A549 (cell line): Measurements from ENCODE around the gene CCDC183. TPM values are rescaled to one million over a fixed set of nuclear protein-coding genes. Genes with fewer than 3 reads are reported as not detected.
"Not testable (repeated sequence)": the region's sequence is repeated elsewhere in the genome, so short reads cannot be mapped to it uniquely, and the experiment has no call there.

Experiments used
- ATAC-seq, 2 experiments: fragments of 200-7000 bp in 1 of 2; fragments of >200 bp in 1 of 2; cut with Nextera tagmentation in 1 of 2; cut with Tn5 transposase in 1 of 2; 3 replicates each; pipeline versions ENCODE4 v1.8.0 to v1.9.1; 2018 to 2020; ENCODE audit warnings: mild to moderate bottlenecking in 1 of 2, moderate library complexity in 1 of 2
- CTCF ChIA-PET: fragments of 300-600 bp; sonication (Branson Sonifier 250); formaldehyde crosslinking; extraction: SDS; loops from one replicate; lab custom pipeline; 2021; ENCODE audit warnings: antibody characterized with exemption, inconsistent platforms; lab: Yijun Ruan, JAX
- POLR2A ChIA-PET: fragments of 350-600 bp; formaldehyde crosslinking; extraction: SDS; loops from one replicate; lab custom pipeline; 2021; ENCODE audit warnings: antibody characterized with exemption, inconsistent platforms; lab: Yijun Ruan, JAX
- DNase-seq, 2 experiments: peaks; one replicate each; pipeline versions ENCODE4 v3.0.0 to v3.0.0-alpha.2; 2011 to 2016; ENCODE audit warnings: low read depth in 1 of 2, low spot score in 1 of 2
- FAIRE-seq: peaks from 2 replicates; lab custom pipeline; 2011; peaks lifted over from hg19 to GRCh38; lab: Jason Lieb, UNC
- H3K27ac ChIP-seq, 2 experiments: fragments of >200 bp; sonication (Bioruptor Twin); formaldehyde crosslinking; 3 replicates each; pipeline ENCODE4 v1.5.1; 2016 to 2017
- H3K4me1 ChIP-seq: fragments of >200 bp; sonication (Bioruptor Twin); formaldehyde crosslinking; 3 replicates; pipeline ENCODE4 v1.6.1; 2016
- H3K4me2 ChIP-seq: fragments of >200 bp; sonication (Bioruptor Twin); formaldehyde crosslinking; 3 replicates; pipeline ENCODE4 v1.6.1; 2016
- H3K4me3 ChIP-seq: fragments of >200 bp; sonication (Bioruptor Twin); formaldehyde crosslinking; 3 replicates; pipeline ENCODE4 v1.5.1; 2016
- H3K9me3 ChIP-seq: fragments of >200 bp; sonication (Bioruptor Twin); formaldehyde crosslinking; 3 replicates; pipeline ENCODE4 v1.6.1; 2016
- JUN ChIP-seq, 2 experiments: fragments of >200 bp; sonication (Bioruptor Twin); formaldehyde crosslinking; IDR thresholded peaks; 2 replicates in 1 of 2; 3 replicates in 1 of 2; pipeline ENCODE4 v1.6.1; 2016 to 2017
- MAZ ChIP-seq: fragments of 150-350 bp; IDR thresholded peaks from 2 replicates; pipeline ENCODE4 v1.6.1; 2014; ENCODE audit warnings: antibody characterized with exemption, low read depth, low read length, borderline replicate concordance
- RAD21 ChIP-seq, 2 experiments: fragments of >200 bp in 1 of 2; sonication (Bioruptor Twin) in 1 of 2; formaldehyde crosslinking in 1 of 2; IDR thresholded peaks in 1 of 2; conservative IDR thresholded peaks in 1 of 2; 2 replicates in 1 of 2; 3 replicates in 1 of 2; pipeline ENCODE4 v1.6.1; 2012 to 2018; ENCODE audit warnings: inconsistent platforms in 1 of 2
- SMC3 ChIP-seq: fragments of >200 bp; sonication (Bioruptor Twin); formaldehyde crosslinking; IDR thresholded peaks from 3 replicates; pipeline ENCODE4 v1.6.1; 2018; ENCODE audit warnings: inconsistent platforms
- TFCP2L1 ChIP-seq: fragments of 250-450 bp; sonication (Bioruptor Pico); IDR thresholded peaks from 2 replicates; pipeline ENCODE4 v1.5.0; 2021; ENCODE audit warnings: mild to moderate bottlenecking
- WGBS: methylation state at CpG from one replicate; pipeline ENCODE4 v1.1.6; 2017; ENCODE audit errors: missing lambda C conversion rate; 5-methylcytosine and 5-hydroxymethylcytosine counted together
- polyA plus RNA-seq, 4 experiments: library from polyadenylated mRNA; depleted of rRNA in 3 of 4; stranded (reverse); fragments of >200 nt; fragmentation: RNase III in 1 of 4; extraction: RNeasy Plus Mini Kit Qiagen cat#74134 plus additional on column Dnase treatment in 1 of 4; gene quantifications; 2 replicates in 3 of 4; 3 replicates in 1 of 4; pipeline ENCODE4 v1.2.3, GENCODE V29; 2011 to 2017
- TF ChIP-seq, protein P1 (sequence below): fragments of >200 bp; sonication (Bioruptor Twin); formaldehyde crosslinking; IDR thresholded peaks from 3 replicates; pipeline ENCODE4 v1.5.1; 2016
- TF ChIP-seq, protein P2 (sequence below): IDR thresholded peaks from 2 replicates; pipeline ENCODE4 v1.6.1; 2012; ENCODE audit warnings: low read depth, borderline replicate concordance
- TF ChIP-seq, protein P3 (sequence below): IDR thresholded peaks from 2 replicates; pipeline ENCODE4 v1.6.1; 2012
- TF ChIP-seq, protein P4 (sequence below): IDR thresholded peaks from 2 replicates; pipeline ENCODE4 v1.6.1; 2012

The CCDC183 gene
- polyA plus RNA-seq, 2 of the 4 experiments (the other 2 are of a cell fraction) = 0.90 to 1.4 TPM

DNA sequence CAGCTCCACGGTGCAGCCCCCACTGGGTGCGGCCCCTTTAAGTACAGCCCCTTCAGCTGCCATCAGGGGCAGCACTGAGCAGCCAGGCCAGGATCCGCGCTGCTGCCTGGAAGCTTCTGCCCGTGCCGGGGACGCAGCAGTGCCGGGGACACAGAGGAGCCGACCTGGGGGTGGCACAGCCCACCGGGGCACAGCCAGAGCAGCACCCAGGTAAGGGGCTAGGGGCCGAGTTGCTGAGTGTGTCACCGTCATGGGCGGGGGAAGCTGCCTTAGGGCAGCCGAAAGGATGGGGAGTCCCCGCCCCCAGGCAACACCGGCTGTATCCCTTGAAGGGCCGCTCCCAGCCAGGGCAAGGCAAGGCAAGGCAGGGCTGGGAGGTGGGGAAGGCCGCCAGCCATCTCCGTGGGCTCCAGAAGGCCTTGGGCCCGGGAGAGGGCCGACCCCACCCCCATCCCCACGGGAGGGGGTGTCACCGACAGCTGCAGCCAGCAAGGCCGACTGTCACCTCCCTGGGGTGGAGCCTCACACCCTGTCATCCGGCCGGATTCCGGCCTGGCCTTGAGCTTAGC lies 46.3 kb downstream of the CCDC183 start, which contains the start of gene AJM1:
AJM1 (plus strand) TSS at position 99 of the 569 bp plus-strand sequence. CDS start 1,937 bp downstream, outside the sequence.
- ChIA-PET POLR2A (interaction anchor here (0.6 to 1.2 kb wide), 4 partner anchors 24 to 156 kb away, joined by 3 to 4 read pairs (median 3); partner anchors contain the start of gene EDF1), CTCF (interaction anchor here (0.7 to 4.7 kb wide), 35 partner anchors 9 to 210 kb away, joined by 3 to 72 read pairs (median 6); partner anchors contain the start of genes CLIC3, FBXW5, MAMDC4 and PAXX)
- Histone ChIP-seq H3K4me1 (peaks cover 56% of the 10 kb centered on the region), H3K4me3 (peak within 1 kb of the TSS; percentile 45), H3K4me2 (peak within 1 kb of the TSS; percentile 77), H3K27ac (peak within 1 kb of the TSS; percentile 69 to 90)
- TF ChIP-seq, protein P1, sequence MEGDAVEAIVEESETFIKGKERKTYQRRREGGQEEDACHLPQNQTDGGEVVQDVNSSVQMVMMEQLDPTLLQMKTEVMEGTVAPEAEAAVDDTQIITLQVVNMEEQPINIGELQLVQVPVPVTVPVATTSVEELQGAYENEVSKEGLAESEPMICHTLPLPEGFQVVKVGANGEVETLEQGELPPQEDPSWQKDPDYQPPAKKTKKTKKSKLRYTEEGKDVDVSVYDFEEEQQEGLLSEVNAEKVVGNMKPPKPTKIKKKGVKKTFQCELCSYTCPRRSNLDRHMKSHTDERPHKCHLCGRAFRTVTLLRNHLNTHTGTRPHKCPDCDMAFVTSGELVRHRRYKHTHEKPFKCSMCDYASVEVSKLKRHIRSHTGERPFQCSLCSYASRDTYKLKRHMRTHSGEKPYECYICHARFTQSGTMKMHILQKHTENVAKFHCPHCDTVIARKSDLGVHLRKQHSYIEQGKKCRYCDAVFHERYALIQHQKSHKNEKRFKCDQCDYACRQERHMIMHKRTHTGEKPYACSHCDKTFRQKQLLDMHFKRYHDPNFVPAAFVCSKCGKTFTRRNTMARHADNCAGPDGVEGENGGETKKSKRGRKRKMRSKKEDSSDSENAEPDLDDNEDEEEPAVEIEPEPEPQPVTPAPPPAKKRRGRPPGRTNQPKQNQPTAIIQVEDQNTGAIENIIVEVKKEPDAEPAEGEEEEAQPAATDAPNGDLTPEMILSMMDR = peak; percentile 72
- TF ChIP-seq RAD21 (conservative IDR thresholded peaks at IDR 0.05 in 1 of 2, IDR thresholded peaks at IDR 0.05 in 1 of 2) (peak; percentile 37 to 39; a peak in 2 of 5 replicates), TFCP2L1 (CRISPR knock-in tag) (0 out of 2 replicates have a peak, but pooled peaks have one; percentile 5), JUN (IDR thresholded peaks at IDR 0.05) (peak in 1 of 2 experiments; percentile 39; a peak in 1 of 5 replicates), MAZ (peak; percentile 63; the same call in 1 of the 2 replicates)
- TF ChIP-seq, protein P2, sequence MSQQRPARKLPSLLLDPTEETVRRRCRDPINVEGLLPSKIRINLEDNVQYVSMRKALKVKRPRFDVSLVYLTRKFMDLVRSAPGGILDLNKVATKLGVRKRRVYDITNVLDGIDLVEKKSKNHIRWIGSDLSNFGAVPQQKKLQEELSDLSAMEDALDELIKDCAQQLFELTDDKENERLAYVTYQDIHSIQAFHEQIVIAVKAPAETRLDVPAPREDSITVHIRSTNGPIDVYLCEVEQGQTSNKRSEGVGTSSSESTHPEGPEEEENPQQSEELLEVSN = peak; percentile 27; the same call in 1 of the 2 replicates
- TF ChIP-seq, protein P3, sequence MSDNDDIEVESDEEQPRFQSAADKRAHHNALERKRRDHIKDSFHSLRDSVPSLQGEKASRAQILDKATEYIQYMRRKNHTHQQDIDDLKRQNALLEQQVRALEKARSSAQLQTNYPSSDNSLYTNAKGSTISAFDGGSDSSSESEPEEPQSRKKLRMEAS = peak; percentile 78
- TF ChIP-seq, protein P4, sequence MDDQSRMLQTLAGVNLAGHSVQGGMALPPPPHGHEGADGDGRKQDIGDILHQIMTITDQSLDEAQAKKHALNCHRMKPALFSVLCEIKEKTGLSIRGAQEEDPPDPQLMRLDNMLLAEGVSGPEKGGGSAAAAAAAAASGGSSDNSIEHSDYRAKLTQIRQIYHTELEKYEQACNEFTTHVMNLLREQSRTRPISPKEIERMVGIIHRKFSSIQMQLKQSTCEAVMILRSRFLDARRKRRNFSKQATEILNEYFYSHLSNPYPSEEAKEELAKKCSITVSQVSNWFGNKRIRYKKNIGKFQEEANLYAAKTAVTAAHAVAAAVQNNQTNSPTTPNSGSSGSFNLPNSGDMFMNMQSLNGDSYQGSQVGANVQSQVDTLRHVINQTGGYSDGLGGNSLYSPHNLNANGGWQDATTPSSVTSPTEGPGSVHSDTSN = peak; percentile 79
- WGBS = 0% methylated on average over 3 of the region's 27 CpGs
- DNase-seq (peak; percentile 62 to 86), ATAC-seq (peak; percentile 61 to 83)
- not testable (repeated sequence) for H3K9me3 ChIP-seq, FAIRE-seq

DNA sequence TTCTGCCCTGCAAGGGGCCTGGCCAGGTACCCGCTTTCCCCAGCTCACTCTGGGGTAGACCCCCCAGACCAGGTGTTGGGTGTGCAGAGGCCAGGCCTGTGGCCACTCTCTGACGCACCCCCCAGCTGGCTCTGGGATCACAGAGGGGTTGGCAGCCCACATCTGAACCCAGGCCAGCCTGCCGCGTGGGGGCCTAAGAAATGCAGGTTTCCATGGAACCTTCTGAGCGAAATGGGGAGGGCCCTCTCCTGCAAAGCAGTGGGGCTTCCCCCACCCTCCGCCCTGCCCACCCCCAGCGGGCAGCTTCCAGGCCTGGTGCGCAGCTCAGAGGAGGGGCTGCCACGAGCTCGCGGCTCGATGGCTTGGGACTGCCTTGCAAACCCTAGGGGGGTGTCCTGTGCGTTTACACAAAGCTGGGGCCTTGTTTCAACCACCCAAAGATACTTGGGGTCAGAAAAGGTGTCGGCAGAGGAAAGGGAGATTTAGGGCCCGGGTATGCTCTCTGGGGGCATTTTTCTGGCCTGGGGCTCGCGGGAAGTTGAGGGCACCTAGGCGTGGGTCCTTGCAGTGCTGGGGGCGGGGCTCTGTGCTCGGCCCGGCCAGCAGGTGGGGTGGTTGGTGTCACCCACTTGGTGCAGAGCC lies 47.1 kb downstream of the CCDC183 start:
- H3K4me2 ChIP-seq = peak overlapping the region; percentile 77
- peak in 1 of 2 experiments; percentile 3; a peak in 3 of 6 replicates for ATAC-seq
- 15% methylated on average over 7 of the region's 21 CpGs for WGBS
- CTCF ChIA-PET = interaction anchor here (1.0 to 4.7 kb wide), 35 partner anchors 8 to 204 kb away, joined by 3 to 72 read pairs (median 6); partner anchors contain the start of genes CLIC3, FBXW5, MAMDC4 and PAXX
- DNase-seq, POLR2A ChIA-PET, H3K9me3 ChIP-seq, FAIRE-seq: not testable (repeated sequence)
- H3K4me3 ChIP-seq = peak overlapping the region; percentile 45; the same call in 2 of the 3 replicates
- peak overlapping the region; percentile 63 to 90 for H3K27ac ChIP-seq
- H3K4me1 ChIP-seq = peaks cover 54% of the 10 kb centered on the region

DNA sequence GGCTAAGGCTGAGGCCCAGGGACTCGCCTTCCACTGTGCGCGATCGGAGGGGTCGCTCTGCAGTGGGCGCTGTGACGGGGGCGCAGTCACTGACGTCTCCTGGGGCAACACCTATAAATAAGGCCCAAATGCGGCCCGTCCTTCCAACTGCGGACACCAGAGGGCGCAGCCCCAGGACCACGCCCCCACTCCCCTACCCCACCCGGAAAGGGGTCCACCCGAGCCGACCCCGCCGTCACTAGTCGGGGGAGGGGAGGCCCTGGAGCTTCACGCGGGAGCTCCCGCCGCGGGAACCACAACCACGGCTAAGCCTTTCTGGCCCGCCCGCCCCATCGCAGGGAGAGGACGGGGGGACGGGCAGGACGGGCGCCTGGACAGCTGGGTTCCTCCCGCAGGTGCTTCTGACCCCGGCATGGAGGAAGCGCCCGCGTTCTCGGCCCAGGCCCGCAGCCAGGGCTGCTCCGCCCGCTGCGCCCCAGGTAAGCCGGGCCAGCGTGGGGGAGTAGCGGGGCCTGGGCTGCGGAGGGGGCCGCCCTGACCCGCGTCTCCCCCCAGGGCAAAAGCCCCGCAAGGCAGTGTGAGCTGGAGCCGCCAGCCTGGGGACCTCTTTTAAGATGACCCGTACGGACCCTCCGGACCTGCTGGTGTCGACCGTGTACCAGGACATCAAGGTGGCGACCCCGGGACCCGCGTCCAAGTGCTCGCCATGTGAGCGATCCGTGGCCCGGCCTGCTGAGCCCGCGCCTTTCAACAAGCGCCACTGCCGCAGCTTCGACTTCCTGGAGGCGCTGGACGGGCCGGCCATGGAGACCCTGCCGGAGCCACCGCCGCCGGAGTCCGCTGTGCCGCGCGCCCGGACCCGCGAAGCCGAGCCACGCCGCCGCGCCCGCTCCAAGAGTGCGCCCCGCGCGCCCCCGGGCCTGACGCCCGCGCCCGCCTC lies 47.9 kb downstream of the CCDC183 start:
- ATAC-seq, FAIRE-seq: not testable (repeated sequence)
- CTCF ChIA-PET = interaction anchor here (0.7 to 4.7 kb wide), 23 partner anchors 10 to 191 kb away, joined by 3 to 72 read pairs (median 6); partner anchors contain the start of genes PAXX and RABL6

More for the DNA sequence above, 47.9 kb downstream of the CCDC183 start:
- Histone ChIP-seq H3K4me1 (peaks cover 46% of the 10 kb centered on the region), H3K27ac (peak overlapping the region; percentile 63 to 90; a peak in 5 of 6 replicates), H3K4me2 (peak overlapping the region; percentile 77)
- H3K9me3 ChIP-seq, H3K4me3 ChIP-seq, DNase-seq: not testable (repeated sequence)
- TF ChIP-seq SMC3 = peak; percentile 59
- peak in 1 of 2 experiments; percentile 24; a peak in 2 of 5 replicates for TF ChIP-seq RAD21 (conservative IDR thresholded peaks at IDR 0.05 in 1 of 2, IDR thresholded peaks at IDR 0.05 in 1 of 2)
- TF ChIP-seq, protein P1 = peak; percentile 60; the same call in 2 of the 3 replicates
- POLR2A ChIA-PET = interaction anchor here (0.8 kb wide), 1 partner anchor 12 kb away, joined by 3 read pairs; no protein-coding TSS in a partner anchor
- 66% methylated on average over 39 of the region's 99 CpGs for WGBS
